Measurements from ENCODE around the gene CNPPD1.

DNA sequence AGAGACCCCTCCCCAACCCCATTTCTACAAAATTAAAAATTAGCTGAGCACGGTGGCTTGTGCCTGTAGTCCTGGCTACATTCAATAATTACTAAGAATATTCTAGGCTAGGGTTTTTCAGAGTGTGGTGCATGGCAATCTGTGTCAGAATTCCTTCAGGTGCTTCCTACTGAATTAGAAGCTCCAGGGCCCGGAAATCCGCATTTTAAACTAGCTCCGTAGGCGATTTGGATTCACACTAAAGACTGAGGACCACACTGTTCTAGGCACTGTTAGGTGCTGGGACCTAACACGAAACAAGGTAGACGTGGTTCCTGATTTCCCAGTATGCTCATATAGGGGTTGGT, 29.2 kb upstream of the CNPPD1 start:
- TF ChIP-seq POLR2A (IDR thresholded peaks at IDR 0.05) (no peak), POLR2AphosphoS5 (IDR thresholded peaks at IDR 0.05; ENCODE audit: insufficient read depth in 1 of 2, low read depth in 1 of 2) (no peak)
- TF ChIP-seq, protein P1, sequence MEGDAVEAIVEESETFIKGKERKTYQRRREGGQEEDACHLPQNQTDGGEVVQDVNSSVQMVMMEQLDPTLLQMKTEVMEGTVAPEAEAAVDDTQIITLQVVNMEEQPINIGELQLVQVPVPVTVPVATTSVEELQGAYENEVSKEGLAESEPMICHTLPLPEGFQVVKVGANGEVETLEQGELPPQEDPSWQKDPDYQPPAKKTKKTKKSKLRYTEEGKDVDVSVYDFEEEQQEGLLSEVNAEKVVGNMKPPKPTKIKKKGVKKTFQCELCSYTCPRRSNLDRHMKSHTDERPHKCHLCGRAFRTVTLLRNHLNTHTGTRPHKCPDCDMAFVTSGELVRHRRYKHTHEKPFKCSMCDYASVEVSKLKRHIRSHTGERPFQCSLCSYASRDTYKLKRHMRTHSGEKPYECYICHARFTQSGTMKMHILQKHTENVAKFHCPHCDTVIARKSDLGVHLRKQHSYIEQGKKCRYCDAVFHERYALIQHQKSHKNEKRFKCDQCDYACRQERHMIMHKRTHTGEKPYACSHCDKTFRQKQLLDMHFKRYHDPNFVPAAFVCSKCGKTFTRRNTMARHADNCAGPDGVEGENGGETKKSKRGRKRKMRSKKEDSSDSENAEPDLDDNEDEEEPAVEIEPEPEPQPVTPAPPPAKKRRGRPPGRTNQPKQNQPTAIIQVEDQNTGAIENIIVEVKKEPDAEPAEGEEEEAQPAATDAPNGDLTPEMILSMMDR (IDR thresholded peaks at IDR 0.05), result no peak
